IPS-18c (cell line): ENCODE data around the gene IPO9.
"Not testable (repeated sequence)": the region's sequence is repeated elsewhere in the genome, so short reads cannot be mapped to it uniquely, and the experiment has no call there.

Experiments used
- H3K4me3 ChIP-seq: 2 replicates; pipeline ENCODE4 v1.7.0; 2013; ENCODE audit warnings: low read depth, mild to moderate bottlenecking, low read length, moderate library complexity; ENCODE audit not compliant: insufficient read depth
- H3K9me3 ChIP-seq: one replicate; pipeline ENCODE4 v1.6.1; 2013; ENCODE audit warnings: mild to moderate bottlenecking, low read length, moderate library complexity; ENCODE audit not compliant: control insufficient read depth, insufficient read depth

The IPO9 gene

DNA sequence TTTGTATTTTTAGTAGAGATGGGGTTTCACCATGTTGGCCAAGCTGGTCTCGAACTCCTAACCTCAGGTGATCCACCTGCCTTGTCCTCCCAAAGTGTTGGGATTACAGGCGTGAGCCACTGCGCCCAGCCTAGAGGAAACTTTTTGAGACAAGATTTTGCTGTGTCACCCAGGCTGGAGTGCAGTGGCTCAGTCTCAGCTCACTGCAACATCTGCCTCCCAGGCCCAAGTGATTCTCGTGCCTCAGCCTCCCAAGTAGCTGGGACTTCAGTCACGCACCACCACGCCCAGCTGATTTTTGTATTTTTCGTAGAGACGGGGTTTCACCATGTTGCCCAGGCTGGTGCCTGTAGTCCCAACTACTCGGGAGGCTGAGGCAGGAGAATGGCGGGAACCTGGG is 10.1 kb downstream of the IPO9 start:
- H3K9me3 ChIP-seq, H3K4me3 ChIP-seq: not testable (repeated sequence)

DNA sequence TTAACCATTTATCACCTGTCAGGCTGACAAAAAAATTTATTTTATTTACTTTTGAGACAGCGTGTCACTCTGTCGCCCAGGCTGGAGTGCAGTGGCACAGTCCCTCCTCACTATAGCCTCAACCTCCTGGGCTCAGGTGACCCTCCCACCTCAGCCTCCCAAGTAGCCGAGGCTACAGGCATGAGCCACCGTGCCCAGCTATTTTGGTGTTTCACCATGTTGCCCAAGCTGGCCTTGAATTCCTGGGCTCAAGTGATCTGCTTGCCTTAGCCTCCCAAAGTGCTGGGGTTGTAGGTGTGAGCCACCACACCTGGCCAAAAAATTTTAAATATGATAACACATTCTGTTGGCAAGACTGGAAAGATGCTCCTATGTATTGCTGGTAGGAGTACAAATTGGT is 11.1 kb downstream of the IPO9 start:
- H3K4me3 ChIP-seq: no peak overlapping the region
- H3K9me3 ChIP-seq: no peaks in the 10 kb centered on the region

DNA sequence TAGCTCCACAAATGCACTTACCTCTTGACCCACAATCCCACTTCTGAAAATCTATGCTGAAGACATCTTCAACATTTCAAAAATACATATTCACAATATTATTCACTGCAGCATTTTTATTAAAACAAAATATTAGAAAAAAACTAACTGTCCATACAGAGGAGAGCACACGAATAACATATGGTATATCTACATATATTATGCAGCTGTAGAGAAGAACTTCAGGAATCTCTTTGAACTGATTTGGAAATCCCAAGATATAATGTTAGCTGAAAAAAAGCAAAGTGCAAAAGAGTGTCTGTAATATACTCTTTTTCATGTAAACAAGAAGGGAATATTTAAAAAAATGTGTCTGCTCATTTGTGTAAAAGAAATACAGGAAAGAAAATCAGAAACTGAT is 11.5 kb downstream of the IPO9 start:
- H3K9me3 ChIP-seq: no peaks in the 10 kb centered on the region

DNA sequence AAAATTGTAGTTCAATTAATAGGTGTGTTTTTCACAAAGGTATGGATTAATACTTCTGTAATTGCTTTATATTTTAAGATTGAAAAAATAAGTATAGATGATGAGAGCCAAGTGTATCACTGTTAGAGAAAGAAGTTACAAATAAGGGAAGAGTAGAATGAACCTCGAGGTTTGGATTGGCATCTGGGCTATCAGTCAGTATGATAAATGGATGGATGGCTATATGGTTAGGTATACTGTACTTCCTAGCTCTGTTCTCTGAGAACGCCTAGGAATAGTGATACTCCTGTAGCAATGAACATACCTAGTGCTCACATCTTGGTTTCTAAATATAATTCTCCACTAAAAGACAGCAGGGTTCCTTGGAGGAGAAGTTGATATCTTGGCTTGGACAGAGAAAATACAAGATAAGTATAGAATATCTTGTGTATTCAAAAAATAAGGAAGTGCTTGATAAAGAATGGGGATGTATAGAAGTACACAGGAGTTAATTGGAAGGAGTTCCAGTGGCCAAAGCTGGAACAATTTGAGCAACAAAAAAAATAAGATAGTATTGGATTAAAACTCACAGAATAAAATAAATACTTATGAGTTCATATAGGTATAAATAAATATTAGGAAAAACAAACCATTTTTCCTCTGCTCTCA is 12.4 kb downstream of the IPO9 start:
- H3K9me3 ChIP-seq: no peaks in the 10 kb centered on the region
- H3K4me3 ChIP-seq: no peak overlapping the region

More for the DNA sequence above, 11.5 kb downstream of the IPO9 start:
- no peak overlapping the region for H3K4me3 ChIP-seq

DNA sequence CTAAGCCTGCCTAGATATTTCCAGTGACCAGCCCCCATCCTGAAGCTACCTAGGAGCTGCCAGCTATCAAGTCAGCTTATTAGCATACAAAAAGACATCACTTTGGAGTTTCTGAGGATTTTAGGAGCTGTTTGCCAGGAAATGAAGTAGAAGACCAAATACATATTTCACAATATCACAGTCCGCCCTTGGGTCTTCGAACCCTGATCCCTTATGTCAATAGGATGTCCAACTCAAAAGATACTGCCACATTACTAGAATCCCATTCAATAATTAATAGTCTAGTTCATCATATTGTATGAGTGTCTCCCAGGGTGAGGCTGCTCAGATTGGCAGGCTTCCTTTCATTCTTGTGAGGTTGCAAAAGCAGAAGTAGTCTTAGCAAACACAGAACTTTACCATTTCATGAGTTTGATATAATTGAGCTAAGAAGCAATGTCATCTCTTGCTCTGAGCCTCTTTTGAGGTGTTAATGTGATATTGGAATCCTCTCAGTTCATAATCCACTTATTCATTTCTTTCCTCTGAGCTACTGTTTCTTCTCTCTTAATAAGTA is 13.6 kb downstream of the IPO9 start:
- no peak overlapping the region for H3K4me3 ChIP-seq

DNA sequence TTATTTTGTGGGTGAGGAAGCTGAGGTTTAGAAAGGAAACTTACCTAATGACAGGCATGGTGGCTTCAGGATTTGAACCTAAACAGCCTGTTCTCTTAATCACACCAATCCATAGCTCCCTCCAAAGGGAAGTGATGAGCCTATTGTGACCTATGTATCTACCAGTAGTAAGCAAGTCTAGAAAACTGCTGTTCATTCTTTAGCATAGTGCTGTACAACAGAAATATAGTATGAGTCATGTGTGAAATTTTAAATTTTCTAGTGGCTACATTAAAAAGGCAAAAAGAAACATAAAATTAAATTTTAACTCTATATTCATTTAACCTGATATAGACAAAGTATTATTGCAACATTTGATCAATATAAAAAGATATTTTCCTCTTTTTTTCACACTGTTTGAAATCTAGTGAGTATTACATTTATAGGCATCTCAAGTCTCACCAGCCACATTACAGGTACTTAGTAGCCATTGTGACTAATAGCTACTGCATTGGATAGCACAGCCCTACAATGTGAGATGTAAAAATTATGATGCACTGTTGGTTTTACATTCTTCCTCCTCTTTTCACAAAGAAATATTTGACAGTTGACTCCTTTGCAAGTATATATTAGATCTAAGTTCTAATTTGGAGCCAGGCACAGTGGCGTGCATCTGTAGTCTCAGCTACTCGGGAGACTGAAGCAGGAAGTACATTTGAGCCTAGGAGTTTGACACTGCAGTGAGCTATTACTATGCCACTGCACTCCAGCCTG is 16.6 kb downstream of the IPO9 start:
- no peaks in the 10 kb centered on the region for H3K9me3 ChIP-seq
- H3K4me3 ChIP-seq: no peak overlapping the region

More for the DNA sequence above, 13.6 kb downstream of the IPO9 start:
- no peaks in the 10 kb centered on the region for H3K9me3 ChIP-seq

DNA sequence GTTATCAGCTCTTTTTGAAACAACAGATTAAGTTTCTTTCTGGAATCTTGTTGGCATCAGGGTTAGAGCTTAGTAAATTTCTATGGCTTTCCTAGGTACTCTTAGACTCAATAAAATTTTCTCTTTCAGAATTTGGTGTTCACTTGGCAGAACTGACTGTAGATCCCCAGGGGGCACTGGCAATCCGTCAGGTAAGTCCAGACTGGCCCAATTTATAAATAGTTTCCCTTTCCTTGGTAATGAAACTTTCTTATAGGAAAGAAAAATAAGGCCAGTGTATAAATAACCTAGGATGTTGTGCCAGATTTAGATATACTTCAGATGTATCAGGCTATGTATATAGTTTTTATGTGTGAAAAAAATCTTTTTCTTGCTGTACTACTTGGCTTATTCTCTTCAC is 18.2 kb downstream of the IPO9 start:
- H3K4me3 ChIP-seq: no peak overlapping the region
- H3K9me3 ChIP-seq: no peaks in the 10 kb centered on the region

DNA sequence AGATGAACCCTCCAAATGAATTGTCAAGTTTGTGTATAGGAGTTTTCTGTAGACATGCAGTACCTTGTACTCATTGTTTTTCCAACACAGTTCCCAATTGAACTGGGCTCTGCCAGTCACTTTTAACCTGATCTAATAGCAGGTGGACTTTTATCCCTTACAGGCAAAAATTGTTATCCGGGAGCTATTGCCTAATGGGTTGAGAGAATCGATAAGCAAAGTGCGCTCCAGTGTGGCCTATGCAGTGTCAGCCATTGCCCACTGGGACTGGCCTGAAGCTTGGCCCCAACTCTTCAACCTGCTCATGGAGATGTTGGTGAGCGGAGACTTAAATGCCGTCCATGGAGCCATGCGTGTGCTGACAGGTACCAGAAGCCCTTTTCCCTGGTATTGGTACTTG is 19.3 kb downstream of the IPO9 start:
- no peaks in the 10 kb centered on the region for H3K9me3 ChIP-seq
- H3K4me3 ChIP-seq: no peak overlapping the region

DNA sequence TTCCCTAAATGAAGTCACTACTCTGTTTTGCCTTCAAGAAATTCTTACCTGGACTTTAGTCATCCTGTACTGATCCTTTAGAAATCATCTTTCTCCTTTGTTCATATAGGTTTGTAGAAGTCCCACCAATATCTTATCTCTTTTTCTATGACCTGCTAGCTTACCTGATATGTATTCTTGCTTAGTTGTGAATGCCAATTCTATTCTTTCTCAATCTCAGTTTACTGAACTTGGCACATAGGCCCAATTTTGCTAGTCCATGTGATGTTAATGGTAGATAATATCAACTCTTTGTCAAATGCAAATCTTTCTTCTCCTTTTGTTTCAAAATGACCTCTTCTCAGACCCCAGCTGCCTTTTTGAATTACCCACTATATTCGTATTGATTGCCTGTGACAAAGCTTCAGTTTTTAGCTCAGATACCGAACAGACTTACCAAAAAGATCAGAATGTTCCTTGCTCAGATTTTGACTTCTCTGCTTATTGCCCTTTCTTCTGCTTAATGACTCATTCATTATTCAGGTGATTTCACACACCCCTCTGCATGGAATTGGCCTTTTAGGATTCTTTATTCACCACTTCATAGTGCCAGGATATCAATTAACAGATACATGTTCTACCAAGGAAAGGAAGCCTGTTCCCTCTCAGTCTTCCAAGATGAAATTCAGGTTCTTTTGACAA is 20.6 kb downstream of the IPO9 start:
- no peaks in the 10 kb centered on the region for H3K9me3 ChIP-seq
- no peak overlapping the region for H3K4me3 ChIP-seq

DNA sequence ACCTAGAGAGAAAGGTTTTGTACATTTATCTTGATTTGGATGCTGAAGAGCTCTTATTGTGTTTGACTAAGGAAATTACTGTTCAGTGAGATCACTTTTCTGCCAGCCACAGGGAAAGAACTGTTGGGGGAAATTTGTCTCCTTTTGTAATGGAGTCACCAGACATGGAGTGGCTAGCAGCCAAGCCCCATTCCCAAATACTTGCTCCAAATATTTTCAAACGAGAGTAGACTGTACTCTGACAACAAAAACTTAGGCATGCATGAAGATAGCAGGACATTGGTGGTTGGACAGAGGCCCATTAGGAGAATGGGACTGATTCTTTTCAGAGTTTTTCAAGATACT is 21.1 kb downstream of the IPO9 start:
- H3K9me3 ChIP-seq: no peaks in the 10 kb centered on the region
- no peak overlapping the region for H3K4me3 ChIP-seq

DNA sequence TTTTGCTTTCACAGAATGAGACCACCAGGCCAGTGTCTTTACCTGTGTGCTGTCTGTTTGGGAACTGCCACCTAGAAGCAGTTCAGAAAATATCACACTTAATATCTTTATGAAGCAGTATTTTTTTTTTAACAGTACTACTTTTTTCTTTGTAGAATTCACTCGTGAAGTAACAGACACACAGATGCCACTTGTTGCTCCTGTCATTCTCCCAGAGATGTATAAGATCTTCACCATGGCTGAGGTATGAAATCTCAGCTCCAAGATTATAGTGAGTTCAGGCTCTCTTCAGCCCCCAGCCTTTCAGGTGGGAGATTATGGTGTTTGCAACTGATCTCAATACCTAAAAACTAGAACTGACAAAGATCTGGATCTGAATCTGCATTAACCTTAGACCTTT is 23.0 kb downstream of the IPO9 start:
- H3K4me3 ChIP-seq: no peak overlapping the region

DNA sequence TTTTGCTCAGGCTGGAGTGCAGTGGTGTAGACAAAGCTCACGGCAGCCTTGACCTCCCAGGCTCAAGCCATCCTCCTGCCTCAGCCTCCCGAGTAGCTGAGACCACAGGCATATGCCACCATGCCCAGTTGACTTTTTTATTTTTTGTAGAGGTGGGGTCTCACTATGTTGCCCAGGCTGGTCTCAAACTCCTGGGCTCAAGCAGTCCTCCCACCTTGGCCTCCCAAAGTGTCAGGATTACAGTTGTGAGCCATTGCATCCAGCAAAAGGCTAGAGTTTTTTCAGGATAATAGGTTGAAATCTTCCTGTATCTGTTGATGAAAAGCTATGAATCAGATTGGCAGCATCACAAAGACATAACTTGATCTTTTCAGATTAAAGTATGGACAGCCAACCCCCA is 27.8 kb downstream of the IPO9 start:
- not testable (repeated sequence) for H3K4me3 ChIP-seq, H3K9me3 ChIP-seq

More for the DNA sequence above, 23.0 kb downstream of the IPO9 start:
- H3K9me3 ChIP-seq: no peaks in the 10 kb centered on the region

DNA sequence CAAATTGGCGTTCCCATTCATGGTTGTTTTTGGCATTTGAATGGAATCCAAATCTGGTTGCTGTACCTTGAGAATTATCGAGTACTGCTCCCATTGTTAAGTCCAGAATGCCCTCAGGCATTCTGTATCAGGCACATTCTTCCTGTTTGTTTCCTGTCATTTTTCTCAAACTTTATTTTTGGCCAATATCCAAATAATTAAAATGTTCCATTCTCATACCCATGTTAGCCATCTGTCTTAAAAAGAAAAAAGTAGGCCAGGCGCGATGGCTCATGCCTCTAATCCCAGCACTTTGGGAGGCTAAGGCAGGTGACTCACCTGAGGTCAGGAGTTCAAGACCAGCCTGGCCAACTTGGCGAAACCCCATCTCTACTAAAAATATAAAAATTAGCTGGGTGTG is 30.5 kb downstream of the IPO9 start:
- Histone ChIP-seq H3K4me3 (no peak overlapping the region), H3K9me3 (no peaks in the 10 kb centered on the region)

DNA sequence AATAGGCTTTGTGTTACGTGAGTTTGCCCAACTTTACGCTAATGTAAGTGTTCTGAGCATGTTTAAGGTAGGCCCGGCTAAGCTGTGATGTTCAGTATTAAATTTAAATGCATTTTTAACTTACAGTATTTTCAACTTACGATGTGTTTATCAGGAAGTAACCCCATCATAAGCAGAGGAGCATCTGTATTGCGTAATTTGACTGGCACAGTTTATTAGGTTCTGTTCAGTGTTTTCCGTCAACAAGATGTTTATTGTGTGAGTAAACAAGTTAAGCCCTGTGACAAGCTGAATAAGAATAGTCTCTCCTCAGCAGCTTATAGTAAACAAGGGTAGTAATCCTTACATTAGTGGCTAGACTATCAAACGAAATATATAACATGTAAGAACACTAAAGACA is 32.5 kb downstream of the IPO9 start:
- Histone ChIP-seq H3K9me3 (no peaks in the 10 kb centered on the region), H3K4me3 (no peak overlapping the region)

DNA sequence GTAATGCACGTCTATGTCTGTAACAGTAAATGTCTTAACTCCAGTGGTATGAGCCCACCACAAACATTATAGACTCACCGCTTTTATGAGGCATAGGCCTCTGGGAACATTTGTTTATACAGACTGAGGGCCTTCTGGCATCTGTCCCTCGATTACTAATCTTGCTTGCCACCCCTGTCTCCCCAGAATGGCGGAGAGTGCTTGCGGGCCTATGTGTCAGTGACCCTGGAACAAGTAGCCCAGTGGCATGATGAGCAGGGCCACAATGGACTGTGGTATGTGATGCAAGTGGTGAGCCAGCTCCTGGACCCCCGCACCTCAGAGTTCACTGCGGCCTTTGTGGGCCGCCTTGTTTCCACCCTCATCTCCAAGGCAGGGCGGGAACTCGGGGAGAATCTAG is 41.4 kb downstream of the IPO9 start:
- no peaks in the 10 kb centered on the region for H3K9me3 ChIP-seq
- H3K4me3 ChIP-seq: no peak overlapping the region

DNA sequence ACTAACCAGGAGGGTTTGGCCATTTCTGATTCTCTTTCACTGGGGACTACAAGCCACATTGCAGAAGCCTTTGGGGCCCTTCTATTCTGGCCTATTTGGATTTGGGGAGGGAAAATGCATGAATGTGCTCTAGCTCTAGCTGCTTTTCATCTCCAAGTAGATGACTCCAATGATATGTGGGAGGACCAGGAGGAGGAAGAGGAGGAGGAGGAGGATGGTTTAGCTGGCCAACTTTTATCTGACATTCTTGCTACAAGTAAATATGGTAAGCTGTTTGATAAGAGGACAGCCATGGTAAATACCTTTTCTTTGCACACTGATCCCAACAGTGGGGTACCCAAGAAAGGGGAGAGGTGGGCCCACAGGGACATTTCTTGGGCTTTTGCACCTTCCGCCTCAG is 45.7 kb downstream of the IPO9 start:
- Histone ChIP-seq H3K9me3 (no peaks in the 10 kb centered on the region), H3K4me3 (no peak overlapping the region)

DNA sequence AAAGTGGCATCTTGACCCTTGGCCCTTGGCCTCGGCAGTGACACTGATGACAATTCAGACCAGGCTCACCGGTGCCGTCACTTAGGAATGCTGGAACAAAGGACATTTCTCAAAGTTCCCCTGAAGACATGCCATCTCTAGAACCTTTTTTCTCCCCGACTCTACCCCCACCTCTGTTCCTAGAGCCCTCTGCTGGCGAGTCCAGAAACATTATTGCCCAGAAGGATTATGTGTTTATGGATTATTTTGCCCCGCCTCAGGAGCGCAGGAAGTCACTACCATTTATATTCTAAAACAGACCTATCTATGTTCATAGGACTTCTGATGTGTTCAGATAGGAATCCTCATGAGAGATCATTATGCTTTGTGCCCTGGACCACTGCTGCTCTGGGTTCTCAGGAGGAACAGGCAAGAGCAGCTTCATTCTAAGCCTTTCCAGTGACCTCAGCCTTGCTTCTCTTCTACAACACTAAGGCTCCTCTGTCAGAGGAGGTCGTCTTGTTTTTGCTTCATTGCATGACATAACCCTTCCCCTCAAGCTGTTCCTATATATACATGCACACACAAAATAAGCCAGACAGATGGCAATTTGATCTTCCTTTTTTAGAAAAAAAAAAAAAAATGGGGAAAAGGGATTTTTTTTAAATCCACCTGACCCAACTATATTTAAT is 47.3 kb downstream of the IPO9 start:
- H3K4me3 ChIP-seq: no peak overlapping the region
- H3K9me3 ChIP-seq: no peaks in the 10 kb centered on the region
